K562 (cell line): Measurements from ENCODE around the gene PKIB. TPM values are rescaled to one million over a fixed set of nuclear protein-coding genes. Genes with fewer than 3 reads are reported as not detected.

ENCODE experiments used
- ATAC-seq: fragments of 200-7000 bp; cut with Tn5 transposase; 3 replicates; pipeline ENCODE4 v1.9.1; 2020; ENCODE audit warnings: moderate library complexity
- BruUV-seq: library from RNA; stranded (reverse); fragments of 400-500 nt; replicated peaks from 2 replicates; lab custom pipeline; 2021; lab: Mats Ljungman, UMichigan
- CTCF ChIA-PET: fragments of 300-600 bp; formaldehyde crosslinking; extraction: SDS; loops from one replicate; lab custom pipeline; 2021; ENCODE audit warnings: low intra/inter-chr PET ratio; lab: Yijun Ruan, JAX
- POLR2A ChIA-PET: fragments of 300-600, 350-650 bp; sonication (Branson Sonifier 250); formaldehyde crosslinking; extraction: SDS; loops from one replicate; lab custom pipeline; 2021; ENCODE audit warnings: antibody characterized with exemption, inconsistent platforms; lab: Yijun Ruan, JAX
- DNase-seq, 4 experiments: peaks; one replicate each; pipeline versions ENCODE4 v3.0.0 to v3.0.0-alpha.2; 2011 to 2018; ENCODE audit warnings: low spot score in 3 of 4, mixed read lengths in 3 of 4; ENCODE audit errors: extremely low read depth in 1 of 4
- FAIRE-seq: peaks from 2 replicates; lab custom pipeline; 2011; peaks lifted over from hg19 to GRCh38; lab: Jason Lieb, UNC
- H2AFZ ChIP-seq: 2 replicates; pipeline ENCODE4 v1.6.0; 2011; ENCODE audit warnings: low read depth, low read length, control low read depth, inconsistent platforms
- H3K27ac ChIP-seq: fragments of 200-600 bp; 3 replicates; pipeline ENCODE4 v1.8.0; 2011; ENCODE audit warnings: low read depth, mild to moderate bottlenecking, control low read depth, inconsistent platforms, low read length, moderate library complexity, mixed read lengths; ENCODE audit errors: extremely low read depth
- H3K27me3 ChIP-seq, 2 experiments: fragments of 300-600 bp in 1 of 2; 2 replicates in 1 of 2; 3 replicates in 1 of 2; pipeline versions ENCODE4 v1.6.0 to v1.8.0; 2011; ENCODE audit warnings: inconsistent platforms in 2 of 2, low read length in 2 of 2, mild to moderate bottlenecking in 1 of 2, mixed read lengths in 1 of 2, moderate library complexity in 1 of 2; ENCODE audit not compliant: control insufficient read depth in 2 of 2, insufficient read depth in 2 of 2
- H3K36me3 ChIP-seq: fragments of 300-600 bp; 3 replicates; pipeline ENCODE4 v1.8.0; 2011; ENCODE audit warnings: mild to moderate bottlenecking, low read length, inconsistent platforms; ENCODE audit not compliant: control insufficient read depth, insufficient read depth
- H3K4me1 ChIP-seq, 2 experiments: fragments of 200-600 bp in 1 of 2; replicated peaks in 1 of 2; 2 replicates in 1 of 2; 3 replicates in 1 of 2; pipeline versions ENCODE4 v1.5.1 to v1.8.0; 2011; ENCODE audit warnings: inconsistent platforms in 2 of 2, low read length in 2 of 2, mild to moderate bottlenecking in 1 of 2, mixed read lengths in 1 of 2, moderate library complexity in 1 of 2; ENCODE audit not compliant: control insufficient read depth in 2 of 2, insufficient read depth in 2 of 2
- H3K4me2 ChIP-seq: 2 replicates; pipeline ENCODE4 v1.6.1; 2011; ENCODE audit warnings: low read length, control low read depth, inconsistent platforms, mixed read lengths; ENCODE audit not compliant: insufficient read depth
- H3K4me3 ChIP-seq: fragments of 200-600 bp; sonication (generic), shearing (Covaris generic); 2 replicates; pipeline ENCODE4 v1.5.1; 2016; ENCODE audit warnings: control low read depth, inconsistent platforms
- H3K79me2 ChIP-seq: fragments of 200-600 bp; 3 replicates; pipeline ENCODE4 v1.8.0; 2011; ENCODE audit warnings: low read length, inconsistent platforms; ENCODE audit not compliant: control insufficient read depth, insufficient read depth
- H3K9ac ChIP-seq, 2 experiments: 2 replicates each; pipeline versions ENCODE4 v1.6.0 to v1.6.1; 2011; ENCODE audit warnings: low read depth in 2 of 2, low read length in 2 of 2, control low read depth in 1 of 2, inconsistent platforms in 1 of 2, mild to moderate bottlenecking in 1 of 2, mixed read lengths in 1 of 2; ENCODE audit not compliant: insufficient read depth in 1 of 2
- H3K9me1 ChIP-seq: one replicate; pipeline ENCODE4 v1.6.0; 2011; ENCODE audit warnings: inconsistent platforms, mild to moderate bottlenecking, low read length, moderate library complexity; ENCODE audit not compliant: control insufficient read depth, insufficient read depth
- H3K9me3 ChIP-seq: replicated peaks from 2 replicates; pipeline ENCODE4 v1.5.1; 2011; ENCODE audit warnings: low read depth, low read length, inconsistent platforms; ENCODE audit not compliant: control insufficient read depth, insufficient read depth
- H4K20me1 ChIP-seq: replicated peaks from 2 replicates; pipeline ENCODE4 v1.6.1; 2011; ENCODE audit warnings: low read length, inconsistent platforms, mixed read lengths; ENCODE audit not compliant: control insufficient read depth, insufficient read depth
- ATF2 ChIP-seq: sonication (generic); formaldehyde crosslinking; IDR thresholded peaks from 2 replicates; pipeline ENCODE4 v1.8.1; 2022; ENCODE audit warnings: missing genetic modification reagents
- CREB3L1 ChIP-seq: fragments of 450-650 bp; IDR thresholded peaks from 2 replicates; pipeline ENCODE4 v1.6.1; 2014; ENCODE audit warnings: low read depth, mild to moderate bottlenecking, moderate library complexity, borderline replicate concordance
- CTBP1 ChIP-seq: fragments of 450-650 bp; IDR thresholded peaks from 2 replicates; pipeline ENCODE4 v1.6.1; 2016; ENCODE audit warnings: borderline replicate concordance
- FOXK1 ChIP-seq: sonication (generic); formaldehyde crosslinking; IDR thresholded peaks from 2 replicates; pipeline ENCODE4 v1.8.0; 2022; ENCODE audit warnings: missing genetic modification reagents, mild to moderate bottlenecking, borderline replicate concordance
- FOXK2 ChIP-seq, 2 experiments: fragments of 450-650 bp; IDR thresholded peaks in 1 of 2; conservative IDR thresholded peaks in 1 of 2; 2 replicates each; pipeline ENCODE4 v1.6.1; 2016; ENCODE audit warnings: low read depth in 2 of 2, mild to moderate bottlenecking in 1 of 2
- FOXO4 ChIP-seq: fragments of 450-650 bp; formaldehyde crosslinking; IDR thresholded peaks from 2 replicates; pipeline ENCODE4 v1.4.0; 2020; ENCODE audit warnings: mild to moderate bottlenecking, moderate library complexity
- HDAC8 ChIP-seq: fragments of 450-650 bp; IDR thresholded peaks from 2 replicates; pipeline ENCODE4 v1.6.1; 2016; ENCODE audit warnings: mild to moderate bottlenecking, missing genetic modification characterization, moderate library complexity, missing compliant biosample characterization
- HMG20B ChIP-seq: fragments of 250-450 bp; sonication (Bioruptor Pico); IDR thresholded peaks from 2 replicates; pipeline ENCODE4 v1.5.0; 2021; ENCODE audit warnings: mild to moderate bottlenecking
- NELFE ChIP-seq: IDR thresholded peaks from 2 replicates; pipeline ENCODE4 v1.6.1; 2011; ENCODE audit warnings: mild to moderate bottlenecking; ENCODE audit not compliant: insufficient read depth, insufficient read length
- PHF20 ChIP-seq: fragments of 450-650 bp; IDR thresholded peaks from 2 replicates; pipeline ENCODE4 v1.6.1; 2018; ENCODE audit not compliant: partially characterized antibody
- SIN3A ChIP-seq, 2 experiments: fragments of 150-350 bp in 1 of 2; IDR thresholded peaks; 2 replicates each; pipeline ENCODE4 v1.6.1; 2011 to 2016; ENCODE audit warnings: borderline replicate concordance in 2 of 2, low read depth in 2 of 2, low read length in 2 of 2, mild to moderate bottlenecking in 2 of 2, moderate library complexity in 2 of 2; ENCODE audit not compliant: control insufficient read depth in 1 of 2
- TRIM24 ChIP-seq, 2 experiments: fragments of 450-650 bp; IDR thresholded peaks; 2 replicates each; pipeline ENCODE4 v1.6.1; 2016
- ZBED1 ChIP-seq: IDR thresholded peaks from 2 replicates; pipeline ENCODE4 v1.6.1; 2014
- ZNF512 ChIP-seq: IDR thresholded peaks from 2 replicates; pipeline ENCODE4 v1.6.1; 2016; ENCODE audit warnings: missing genetic modification characterization, missing compliant biosample characterization
- ZNF740 ChIP-seq, 3 experiments: fragments of 200-800 bp in 1 of 3; sonication (Bioruptor generic) in 1 of 3; sonication (generic) in 1 of 3; formaldehyde crosslinking in 1 of 3; IDR thresholded peaks; 2 replicates each; pipeline versions ENCODE4 v1.6.1 to v1.8.0; 2016 to 2022; ENCODE audit warnings: mild to moderate bottlenecking in 2 of 3, missing compliant biosample characterization in 2 of 3, missing genetic modification characterization in 2 of 3, missing genetic modification reagents in 1 of 3
- WGBS: fragments of 100-300 bp; shearing (Covaris generic); methylation state at CpG from one replicate; pipeline ENCODE4 v1.1.6; 2016; ENCODE audit warnings: low coverage, mixed read lengths; ENCODE audit not compliant: insufficient coverage; ENCODE audit errors: missing lambda C conversion rate; 5-methylcytosine and 5-hydroxymethylcytosine counted together
- in situ Hi-C: fragments of 300-500 bp; cut with MboI; formaldehyde crosslinking; loops from 4 replicates; pipeline ENCODE4 v1.15.0; 2018; ENCODE audit warnings: inconsistent platforms, mixed read lengths
- intact Hi-C: fragments of 100-400 bp; cut with micrococcal nuclease; formaldehyde crosslinking; loops from 2 replicates; pipeline ENCODE4 v1.14.2; 2022
- polyA plus RNA-seq, 8 experiments: library from polyadenylated mRNA; depleted of rRNA in 4 of 8; stranded (reverse) in 5 of 8; unstranded in 3 of 8; fragments of >200 nt; fragmentation: Nextera tagmentation in 2 of 8; fragmentation: Illumina TruSeq in 1 of 8; extraction: Ambion mirVana in 2 of 8; extraction: Trizol in 1 of 8; gene quantifications; 2 replicates each; pipeline versions ENCODE4 v1.2.1 to v1.2.3, GENCODE V29; 2011 to 2014; ENCODE audit warnings: inconsistent platforms in 1 of 8, missing spikeins in 1 of 8
- total RNA-seq, 7 experiments: library from RNA; depleted of rRNA in 6 of 7; stranded (reverse); fragments of >200 nt in 6 of 7; fragmentation: Illumina TruSeq in 2 of 7; extraction: Trizol in 2 of 7; gene quantifications; 2 replicates each; pipeline versions ENCODE4 v1.2.1 to v1.2.3, GENCODE V29; 2011 to 2021; ENCODE audit warnings: low replicate concordance in 1 of 7

The PKIB gene
- total and polyA plus RNA-seq, 9 of the 15 experiments (the other 6 are each of a cell fraction or from before 2014, with no cell fraction given), result 14.8 to 37.5 (median 27.4) TPM

- intact Hi-C loops, result no loop called here
- POLR2A ChIA-PET, result interaction anchor here (0.6 to 0.7 kb wide), 3 partner anchors 13 to 555 kb away, joined by 3 read pairs; no protein-coding TSS in a partner anchor
- CTCF ChIA-PET, result no interaction called here
- no peak for TF ChIP-seq PHF20
- TF ChIP-seq NELFE, result no peak
- no peak for TF ChIP-seq HDAC8 (tag)
- no peak for TF ChIP-seq HMG20B (CRISPR knock-in tag)
- no peak for TF ChIP-seq CTBP1
- no peak for TF ChIP-seq CREB3L1
- no peak for TF ChIP-seq FOXO4 (CRISPR knock-in tag)
- no peak for TF ChIP-seq TRIM24 (IDR thresholded peaks at IDR 0.05)
- TF ChIP-seq ZBED1, result no peak
- TF ChIP-seq SIN3A (IDR thresholded peaks at IDR 0.05; ENCODE audit: borderline replicate concordance in 2 of 2, control insufficient read depth in 1 of 2, low read depth in 2 of 2, low read length in 2 of 2), result no peak
- no peak for TF ChIP-seq ATF2 (CRISPR knock-in tag)
- no peak for TF ChIP-seq ZNF512 (tag)
- no peak for TF ChIP-seq FOXK1 (CRISPR knock-in tag)
- TF ChIP-seq FOXK2 (conservative IDR thresholded peaks at IDR 0.05 in 1 of 2, IDR thresholded peaks at IDR 0.05 in 1 of 2; ENCODE audit: low read depth in 2 of 2), result no peak
- TF ChIP-seq ZNF740 (CRISPR knock-in tag; IDR thresholded peaks at IDR 0.05), result no peak
- TF ChIP-seq ZNF740 (tag; IDR thresholded peaks at IDR 0.05), result no peak
These were observed 129.9 kb downstream of the PKIB start for GRCh38 chr6:122740091-122740490.

More at GRCh38 chr6:122740091-122740490, 129.9 kb downstream of the PKIB start:
- ATAC-seq, result no peak
- Histone ChIP-seq H3K27ac (no peak overlapping the region), H3K4me1 (no peaks in the 10 kb centered on the region), H3K27me3 (no peaks in the 10 kb centered on the region), H3K9ac (no peak overlapping the region), H3K4me2 (no peak overlapping the region), H2AFZ (no peak overlapping the region), H4K20me1 (no peaks in the 10 kb centered on the region), H3K9me1 (no peaks in the 10 kb centered on the region), H3K36me3 (no peaks in the 10 kb centered on the region), H3K9me3 (no peaks in the 10 kb centered on the region), H3K4me3 (no peak overlapping the region), H3K79me2 (no peaks in the 10 kb centered on the region)
- BruUV-seq, result no TSS peak
- FAIRE-seq, result no peak
- 30% methylated on average over 2 of the region's 2 CpGs for WGBS
- in situ Hi-C loops, result loop anchor here (10.0 to 25.0 kb wide), 2 partner anchors 95 to 572 kb away; no protein-coding TSS in a partner anchor
- no peak for DNase-seq
